WTC11 (cell line): ENCODE data around the gene MACC1. TPM values are rescaled to one million over a fixed set of nuclear protein-coding genes. Genes with fewer than 3 reads are reported as not detected.

Experiments
- ATAC-seq: fragments of 200-7000 bp; cut with Tn5 transposase; 2 replicates; pipeline ENCODE4 v1.10.0; 2021; ENCODE audit warnings: mild to moderate bottlenecking, moderate library complexity
- CTCF ChIA-PET: fragments of 300-600 bp; sonication (Branson Sonifier 250); formaldehyde crosslinking; loops from one replicate; lab custom pipeline; 2021; ENCODE audit warnings: antibody characterized with exemption; lab: Charles Lee
- POLR2A ChIA-PET: fragments of 350-600 bp; sonication (Branson Sonifier 250); formaldehyde crosslinking; loops from one replicate; lab custom pipeline; 2021; ENCODE audit warnings: antibody characterized with exemption; lab: Charles Lee
- DNase-seq: peaks from one replicate; pipeline ENCODE4 v3.0.0; 2021; ENCODE audit warnings: low spot score
- H3K27ac Mint-ChIP-seq: 2 replicates; pipeline ENCODE4 v1.8.0; 2021; ENCODE audit warnings: mixed read lengths
- H3K27me3 Mint-ChIP-seq: 2 replicates; pipeline ENCODE4 v1.8.0; 2021; ENCODE audit warnings: low read depth, mild to moderate bottlenecking, moderate library complexity, mixed read lengths
- H3K36me3 Mint-ChIP-seq: 2 replicates; pipeline ENCODE4 v1.8.0; 2021; ENCODE audit warnings: mixed read lengths
- H3K4me1 Mint-ChIP-seq: 2 replicates; pipeline ENCODE4 v1.8.0; 2022; ENCODE audit warnings: mixed read lengths
- H3K4me3 Mint-ChIP-seq: 2 replicates; pipeline ENCODE4 v1.8.0; 2021; ENCODE audit warnings: mild to moderate bottlenecking, moderate library complexity, mixed read lengths
- H3K9me3 Mint-ChIP-seq: 2 replicates; pipeline ENCODE4 v1.8.0; 2021; ENCODE audit warnings: mixed read lengths
- ESRRA ChIP-seq: sonication (generic); formaldehyde crosslinking; IDR thresholded peaks from 2 replicates; pipeline ENCODE4 v1.8.1; 2022; ENCODE audit warnings: mild to moderate bottlenecking, missing genetic modification reagents, borderline replicate concordance
- ETV6 ChIP-seq: sonication (generic); formaldehyde crosslinking; IDR thresholded peaks from 2 replicates; pipeline ENCODE4 v1.8.1; 2022; ENCODE audit warnings: mild to moderate bottlenecking, missing genetic modification reagents
- FOXJ3 ChIP-seq: sonication (generic); formaldehyde crosslinking; IDR thresholded peaks from 2 replicates; pipeline ENCODE4 v1.9.0; 2021; ENCODE audit warnings: missing genetic modification reagents, mild to moderate bottlenecking, borderline replicate concordance
- FOXP1 ChIP-seq: sonication (generic); formaldehyde crosslinking; IDR thresholded peaks from 2 replicates; pipeline ENCODE4 v1.8.0; 2022; ENCODE audit warnings: missing genetic modification reagents, mild to moderate bottlenecking, moderate library complexity, borderline replicate concordance
- NR1H2 ChIP-seq: sonication (generic); formaldehyde crosslinking; IDR thresholded peaks from 2 replicates; pipeline ENCODE4 v1.9.0; 2021; ENCODE audit warnings: mild to moderate bottlenecking, moderate library complexity, missing genetic modification reagents
- PRRX2 ChIP-seq: fragments of 250-450 bp; sonication (Bioruptor Pico); IDR thresholded peaks from 2 replicates; pipeline ENCODE4 v1.8.0; 2021; ENCODE audit warnings: mild to moderate bottlenecking
- SP1 ChIP-seq: sonication (generic); formaldehyde crosslinking; conservative IDR thresholded peaks from 2 replicates; pipeline ENCODE4 v1.8.1; 2022; ENCODE audit warnings: missing genetic modification reagents
- TCF7 ChIP-seq: sonication (generic); formaldehyde crosslinking; IDR thresholded peaks from 2 replicates; pipeline ENCODE4 v1.8.0; 2022; ENCODE audit warnings: mild to moderate bottlenecking, low read depth, missing genetic modification reagents, moderate library complexity
- TEAD1 ChIP-seq: sonication (generic); formaldehyde crosslinking; IDR thresholded peaks from 2 replicates; pipeline ENCODE4 v1.8.0; 2022; ENCODE audit warnings: mild to moderate bottlenecking, missing genetic modification reagents
- ZBTB21 ChIP-seq: sonication (generic); formaldehyde crosslinking; IDR thresholded peaks from 2 replicates; pipeline ENCODE4 v1.8.1; 2023; ENCODE audit warnings: mild to moderate bottlenecking, missing genetic modification reagents, borderline replicate concordance
- ZNF263 ChIP-seq: sonication (generic); formaldehyde crosslinking; IDR thresholded peaks from 2 replicates; pipeline ENCODE4 v1.8.1; 2022; ENCODE audit warnings: low read depth, mild to moderate bottlenecking, moderate library complexity, missing genetic modification reagents
- ZNF317 ChIP-seq: sonication (generic); formaldehyde crosslinking; IDR thresholded peaks from 2 replicates; pipeline ENCODE4 v1.8.1; 2023; ENCODE audit warnings: low read depth, mild to moderate bottlenecking, moderate library complexity, missing genetic modification reagents, borderline replicate concordance
- ZNF423 ChIP-seq: fragments of 250-450 bp; sonication (Bioruptor Pico); IDR thresholded peaks from 2 replicates; pipeline ENCODE4 v2.1.2; 2022; ENCODE audit warnings: mild to moderate bottlenecking, moderate library complexity
- ZNF671 ChIP-seq: fragments of 250-450 bp; sonication (Bioruptor Pico); IDR thresholded peaks from 2 replicates; pipeline ENCODE4 v1.8.0; 2021; ENCODE audit warnings: mild to moderate bottlenecking
- total RNA-seq: library from RNA; stranded (reverse); gene quantifications from 3 replicates; pipeline ENCODE4 v1.2.3, GENCODE V29; 2021
- TF ChIP-seq, protein P1 (sequence below): sonication (generic); formaldehyde crosslinking; IDR thresholded peaks from 2 replicates; pipeline ENCODE4 v1.8.1; 2023; ENCODE audit warnings: mild to moderate bottlenecking, moderate library complexity, missing genetic modification reagents
- TF ChIP-seq, protein P2 (sequence below): sonication (generic); formaldehyde crosslinking; IDR thresholded peaks from 2 replicates; pipeline ENCODE4 v1.8.1; 2023; ENCODE audit warnings: mild to moderate bottlenecking, missing genetic modification reagents, moderate library complexity
- TF ChIP-seq, protein P3 (sequence below): fragments of 250-450 bp; sonication (Bioruptor Pico); IDR thresholded peaks from 2 replicates; pipeline ENCODE4 v1.9.0; 2021; ENCODE audit warnings: moderate library complexity, mild to moderate bottlenecking, inconsistent platforms, borderline replicate concordance
- TF ChIP-seq, protein P4 (sequence below): sonication (generic); formaldehyde crosslinking; IDR thresholded peaks from 2 replicates; pipeline ENCODE4 v1.8.1; 2023; ENCODE audit warnings: mild to moderate bottlenecking, missing genetic modification reagents
- TF ChIP-seq, protein P5 (sequence below): sonication (generic); formaldehyde crosslinking; IDR thresholded peaks from 2 replicates; pipeline ENCODE4 v1.8.0; 2022; ENCODE audit warnings: mild to moderate bottlenecking, missing genetic modification reagents
- TF ChIP-seq, protein P6 (sequence below): sonication (generic); formaldehyde crosslinking; IDR thresholded peaks from 2 replicates; pipeline ENCODE4 v1.8.1; 2022; ENCODE audit warnings: mild to moderate bottlenecking, moderate library complexity, missing genetic modification reagents

MACC1 gene
- total RNA-seq, 1 experiment from 2014 or later: 14.6 TPM

DNA sequence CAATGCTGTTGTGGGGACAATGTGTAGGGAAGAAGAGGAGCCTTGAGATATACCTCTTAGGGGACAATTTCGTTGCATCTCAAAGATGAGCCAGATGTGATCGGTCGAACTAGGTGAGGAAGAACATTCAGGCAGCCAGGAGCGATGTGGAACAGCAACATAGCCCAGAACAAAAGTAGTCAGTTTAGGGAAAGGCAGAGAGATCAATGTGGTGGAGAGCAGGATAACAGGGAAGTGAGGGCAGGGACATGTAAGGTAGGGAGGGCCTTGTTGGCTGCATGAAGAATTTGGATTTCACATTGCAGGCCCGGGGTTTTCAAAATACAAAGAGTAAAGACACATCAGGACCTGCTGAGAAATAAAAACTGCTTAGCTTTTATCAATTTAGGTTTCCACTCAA is 29.1 kb upstream of the MACC1 start (continued):
- TF ChIP-seq, protein P1, sequence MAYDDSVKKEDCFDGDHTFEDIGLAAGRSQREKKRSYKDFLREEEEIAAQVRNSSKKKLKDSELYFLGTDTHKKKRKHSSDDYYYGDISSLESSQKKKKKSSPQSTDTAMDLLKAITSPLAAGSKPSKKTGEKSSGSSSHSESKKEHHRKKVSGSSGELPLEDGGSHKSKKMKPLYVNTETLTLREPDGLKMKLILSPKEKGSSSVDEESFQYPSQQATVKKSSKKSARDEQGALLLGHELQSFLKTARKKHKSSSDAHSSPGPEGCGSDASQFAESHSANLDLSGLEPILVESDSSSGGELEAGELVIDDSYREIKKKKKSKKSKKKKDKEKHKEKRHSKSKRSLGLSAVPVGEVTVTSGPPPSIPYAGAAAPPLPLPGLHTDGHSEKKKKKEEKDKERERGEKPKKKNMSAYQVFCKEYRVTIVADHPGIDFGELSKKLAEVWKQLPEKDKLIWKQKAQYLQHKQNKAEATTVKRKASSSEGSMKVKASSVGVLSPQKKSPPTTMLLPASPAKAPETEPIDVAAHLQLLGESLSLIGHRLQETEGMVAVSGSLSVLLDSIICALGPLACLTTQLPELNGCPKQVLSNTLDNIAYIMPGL (CRISPR knock-in tag): no peak

DNA sequence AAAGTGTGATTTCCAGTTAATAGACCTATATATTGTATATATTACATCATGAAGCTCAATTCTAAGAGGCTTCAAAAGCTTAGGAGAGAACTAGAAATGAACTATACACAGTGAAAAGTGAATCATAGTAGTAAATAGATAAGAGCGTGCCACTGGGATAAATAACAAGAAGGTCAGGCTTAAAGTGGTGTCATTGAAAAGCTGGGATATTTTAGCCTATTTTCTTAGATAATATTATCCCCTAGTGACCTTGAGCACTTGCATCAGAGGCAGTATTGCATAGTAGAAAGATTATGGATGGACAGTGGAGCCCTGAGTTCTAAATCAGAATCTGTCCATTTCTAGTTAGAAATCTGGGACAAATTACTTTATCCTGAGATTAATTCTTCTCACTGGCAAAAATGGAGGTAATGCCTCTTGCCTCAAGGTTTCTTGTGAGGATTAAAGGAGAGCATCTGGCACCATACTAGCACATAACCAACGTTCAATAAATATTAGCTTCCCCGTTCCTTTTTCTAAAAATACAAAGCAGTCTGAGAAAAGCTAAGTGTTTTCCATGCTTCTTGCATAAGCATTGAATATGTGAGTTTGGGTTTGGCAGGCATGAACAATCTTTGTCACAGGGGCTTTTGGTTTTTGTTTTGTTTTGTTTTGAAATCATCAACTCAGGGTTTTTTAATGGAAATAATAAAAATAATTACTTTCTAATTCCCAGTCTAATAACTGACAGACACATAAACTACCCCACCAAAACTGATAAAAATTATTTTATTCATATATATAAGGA is 27.3 kb upstream of the MACC1 start:
- Mint-ChIP-seq H3K27me3 (no peaks in the 10 kb centered on the region), H3K36me3 (no peaks in the 10 kb centered on the region), H3K9me3 (no peaks in the 10 kb centered on the region), H3K27ac (no peak overlapping the region), H3K4me1 (peaks cover 16% of the 10 kb centered on the region), H3K4me3 (no peak overlapping the region)
- ChIA-PET POLR2A (no interaction called here), CTCF (no interaction called here)
- TF ChIP-seq ZNF423: no peak
- no peak for DNase-seq
- no peak for ATAC-seq

DNA sequence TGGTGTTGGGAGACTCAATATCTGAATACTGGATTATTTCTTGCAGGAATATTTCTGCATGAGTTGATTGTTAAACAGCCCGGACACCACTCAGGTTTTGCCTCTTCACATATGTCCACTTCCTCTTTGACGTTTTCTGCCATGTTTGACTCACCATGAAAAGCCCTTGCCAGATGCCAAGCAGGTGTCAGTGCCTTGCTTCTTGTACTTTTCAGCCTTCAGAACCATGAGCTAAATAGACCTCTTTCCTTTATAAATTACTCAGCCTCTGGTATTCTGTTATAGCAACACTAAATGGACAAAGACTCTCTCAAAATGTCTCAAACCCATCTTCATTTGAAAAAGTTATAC is 24.7 kb upstream of the MACC1 start:
- no peak overlapping the region for H3K27ac Mint-ChIP-seq
- H3K27me3 Mint-ChIP-seq: no peaks in the 10 kb centered on the region

DNA sequence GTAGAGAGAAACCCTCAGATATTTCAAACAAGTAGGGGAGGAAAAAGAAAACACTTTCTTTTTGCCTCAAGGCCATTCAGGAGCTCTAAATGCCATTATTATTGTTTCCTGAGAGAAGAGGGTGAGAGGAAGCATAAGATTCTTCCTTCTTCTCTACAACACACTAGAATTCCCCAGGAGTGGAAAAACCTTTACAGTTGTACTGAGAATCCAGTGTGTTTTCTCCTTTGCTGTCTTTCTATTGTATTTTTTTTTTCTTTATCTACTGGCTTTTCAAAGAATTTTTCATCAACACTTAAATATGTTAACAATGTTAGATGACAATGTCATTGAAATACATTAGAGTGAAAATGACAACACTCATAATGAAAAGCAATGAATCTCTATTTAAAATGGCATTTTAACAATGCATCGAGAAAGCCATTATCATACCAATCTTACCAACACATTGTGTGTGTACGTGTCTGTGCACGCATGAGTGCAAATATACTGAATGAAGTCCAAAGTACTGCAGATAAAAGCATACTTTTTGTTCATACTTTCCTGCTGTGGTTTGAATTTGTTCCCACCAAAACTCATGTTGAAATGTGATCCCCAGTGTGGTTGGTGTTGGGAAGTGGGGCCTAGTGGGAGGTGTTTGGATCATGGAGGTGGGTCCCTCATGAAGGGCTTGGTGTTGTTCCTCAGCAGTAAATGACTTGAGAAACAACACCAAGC is 24.2 kb upstream of the MACC1 start:
- DNase-seq: no peak
- Mint-ChIP-seq H3K36me3 (no peaks in the 10 kb centered on the region), H3K27ac (no peak overlapping the region), H3K4me1 (peaks cover 18% of the 10 kb centered on the region), H3K9me3 (no peaks in the 10 kb centered on the region), H3K4me3 (no peak overlapping the region), H3K27me3 (no peaks in the 10 kb centered on the region)
- ATAC-seq: no peak
- ChIA-PET CTCF (no interaction called here), POLR2A (no interaction called here)
- TF ChIP-seq SP1 (CRISPR knock-in tag): no peak
- TF ChIP-seq ZNF317 (CRISPR knock-in tag): no peak
- no peak for TF ChIP-seq FOXP1 (CRISPR knock-in tag)
- TF ChIP-seq TCF7 (CRISPR knock-in tag): no peak
- TF ChIP-seq, protein P2, sequence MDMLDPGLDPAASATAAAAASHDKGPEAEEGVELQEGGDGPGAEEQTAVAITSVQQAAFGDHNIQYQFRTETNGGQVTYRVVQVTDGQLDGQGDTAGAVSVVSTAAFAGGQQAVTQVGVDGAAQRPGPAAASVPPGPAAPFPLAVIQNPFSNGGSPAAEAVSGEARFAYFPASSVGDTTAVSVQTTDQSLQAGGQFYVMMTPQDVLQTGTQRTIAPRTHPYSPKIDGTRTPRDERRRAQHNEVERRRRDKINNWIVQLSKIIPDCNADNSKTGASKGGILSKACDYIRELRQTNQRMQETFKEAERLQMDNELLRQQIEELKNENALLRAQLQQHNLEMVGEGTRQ (CRISPR knock-in tag): no peak
- TF ChIP-seq, protein P3, sequence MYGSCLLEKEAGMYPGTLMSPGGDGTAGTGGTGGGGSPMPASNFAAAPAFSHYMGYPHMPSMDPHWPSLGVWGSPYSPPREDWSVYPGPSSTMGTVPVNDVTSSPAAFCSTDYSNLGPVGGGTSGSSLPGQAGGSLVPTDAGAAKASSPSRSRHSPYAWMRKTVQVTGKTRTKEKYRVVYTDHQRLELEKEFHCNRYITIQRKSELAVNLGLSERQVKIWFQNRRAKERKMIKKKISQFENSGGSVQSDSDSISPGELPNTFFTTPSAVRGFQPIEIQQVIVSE: no peak
- TF ChIP-seq TEAD1 (CRISPR knock-in tag): no peak
- no peak for TF ChIP-seq ZBTB21 (CRISPR knock-in tag)

More for the DNA sequence above, 24.7 kb upstream of the MACC1 start:
- POLR2A ChIA-PET: no interaction called here
- ATAC-seq: no peak
- Mint-ChIP-seq H3K4me1 (peaks cover 19% of the 10 kb centered on the region), H3K36me3 (no peaks in the 10 kb centered on the region), H3K4me3 (no peak overlapping the region), H3K9me3 (no peaks in the 10 kb centered on the region)
- TF ChIP-seq, protein P4, sequence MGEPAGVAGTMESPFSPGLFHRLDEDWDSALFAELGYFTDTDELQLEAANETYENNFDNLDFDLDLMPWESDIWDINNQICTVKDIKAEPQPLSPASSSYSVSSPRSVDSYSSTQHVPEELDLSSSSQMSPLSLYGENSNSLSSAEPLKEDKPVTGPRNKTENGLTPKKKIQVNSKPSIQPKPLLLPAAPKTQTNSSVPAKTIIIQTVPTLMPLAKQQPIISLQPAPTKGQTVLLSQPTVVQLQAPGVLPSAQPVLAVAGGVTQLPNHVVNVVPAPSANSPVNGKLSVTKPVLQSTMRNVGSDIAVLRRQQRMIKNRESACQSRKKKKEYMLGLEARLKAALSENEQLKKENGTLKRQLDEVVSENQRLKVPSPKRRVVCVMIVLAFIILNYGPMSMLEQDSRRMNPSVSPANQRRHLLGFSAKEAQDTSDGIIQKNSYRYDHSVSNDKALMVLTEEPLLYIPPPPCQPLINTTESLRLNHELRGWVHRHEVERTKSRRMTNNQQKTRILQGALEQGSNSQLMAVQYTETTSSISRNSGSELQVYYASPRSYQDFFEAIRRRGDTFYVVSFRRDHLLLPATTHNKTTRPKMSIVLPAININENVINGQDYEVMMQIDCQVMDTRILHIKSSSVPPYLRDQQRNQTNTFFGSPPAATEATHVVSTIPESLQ (CRISPR knock-in tag): no peak
- TF ChIP-seq PRRX2 (no peak), FOXJ3 (CRISPR knock-in tag) (no peak), ESRRA (CRISPR knock-in tag) (no peak), ETV6 (CRISPR knock-in tag) (no peak), NR1H2 (CRISPR knock-in tag) (no peak), ZNF263 (CRISPR knock-in tag) (no peak), ZNF671 (CRISPR knock-in tag) (no peak)
- TF ChIP-seq, protein P5, sequence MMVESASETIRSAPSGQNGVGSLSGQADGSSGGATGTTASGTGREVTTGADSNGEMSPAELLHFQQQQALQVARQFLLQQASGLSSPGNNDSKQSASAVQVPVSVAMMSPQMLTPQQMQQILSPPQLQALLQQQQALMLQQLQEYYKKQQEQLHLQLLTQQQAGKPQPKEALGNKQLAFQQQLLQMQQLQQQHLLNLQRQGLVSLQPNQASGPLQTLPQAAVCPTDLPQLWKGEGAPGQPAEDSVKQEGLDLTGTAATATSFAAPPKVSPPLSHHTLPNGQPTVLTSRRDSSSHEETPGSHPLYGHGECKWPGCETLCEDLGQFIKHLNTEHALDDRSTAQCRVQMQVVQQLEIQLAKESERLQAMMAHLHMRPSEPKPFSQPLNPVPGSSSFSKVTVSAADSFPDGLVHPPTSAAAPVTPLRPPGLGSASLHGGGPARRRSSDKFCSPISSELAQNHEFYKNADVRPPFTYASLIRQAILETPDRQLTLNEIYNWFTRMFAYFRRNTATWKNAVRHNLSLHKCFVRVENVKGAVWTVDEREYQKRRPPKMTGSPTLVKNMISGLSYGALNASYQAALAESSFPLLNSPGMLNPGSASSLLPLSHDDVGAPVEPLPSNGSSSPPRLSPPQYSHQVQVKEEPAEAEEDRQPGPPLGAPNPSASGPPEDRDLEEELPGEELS (CRISPR knock-in tag): no peak
- TF ChIP-seq, protein P6, sequence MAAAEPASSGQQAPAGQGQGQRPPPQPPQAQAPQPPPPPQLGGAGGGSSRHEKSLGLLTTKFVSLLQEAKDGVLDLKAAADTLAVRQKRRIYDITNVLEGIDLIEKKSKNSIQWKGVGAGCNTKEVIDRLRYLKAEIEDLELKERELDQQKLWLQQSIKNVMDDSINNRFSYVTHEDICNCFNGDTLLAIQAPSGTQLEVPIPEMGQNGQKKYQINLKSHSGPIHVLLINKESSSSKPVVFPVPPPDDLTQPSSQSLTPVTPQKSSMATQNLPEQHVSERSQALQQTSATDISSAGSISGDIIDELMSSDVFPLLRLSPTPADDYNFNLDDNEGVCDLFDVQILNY (CRISPR knock-in tag): no peak
- no peak for DNase-seq
- CTCF ChIA-PET: no interaction called here
